Sigmoid colon (tissue), 7 donors: Measurements from ENCODE around the gene SYT7. TPM values are rescaled to one million over a fixed set of nuclear protein-coding genes. Genes with fewer than 3 reads are reported as not detected.

ENCODE experiments used
- DNase-seq: peaks from one replicate; pipeline ENCODE4 v3.0.0-alpha.2; 2019
- H3K27ac ChIP-seq, 4 donors: fragments of 200-600 bp; sonication (generic); one replicate each; pipeline ENCODE4 v1.5.1; 2016 to 2019; ENCODE audit warnings: mild to moderate bottlenecking in 1 of 4
- H3K27me3 ChIP-seq, 3 donors: fragments of 200-600 bp; sonication (generic); one replicate each; pipeline ENCODE4 v1.5.1; 2019; ENCODE audit warnings: mild to moderate bottlenecking in 1 of 3
- H3K36me3 ChIP-seq, 4 donors: fragments of 200-600 bp; sonication (generic); one replicate each; pipeline ENCODE4 v1.5.1; 2016 to 2019
- H3K4me1 ChIP-seq, 4 donors: fragments of 200-600 bp; sonication (generic); one replicate each; pipeline ENCODE4 v1.5.1; 2017 to 2019
- H3K4me3 ChIP-seq, 4 donors: fragments of 200-600 bp; sonication (generic); one replicate each; pipeline ENCODE4 v1.5.1; 2017 to 2019; ENCODE audit warnings: mild to moderate bottlenecking in 2 of 4, moderate library complexity in 1 of 4
- H3K9me3 ChIP-seq, 4 donors: fragments of 200-600 bp in 3 of 4; sonication (generic) in 3 of 4; one replicate each; pipeline versions ENCODE4 v1.5.1 to v1.6.1; 2013 to 2019
- CTCF ChIP-seq, 4 experiments: fragments of 450-650 bp in 3 of 4; fragments of 200-600 bp in 1 of 4; IDR thresholded peaks; one replicate each; pipeline ENCODE4 v1.5.1; 2016 to 2019; ENCODE audit warnings: antibody characterized with exemption in 4 of 4, mild to moderate bottlenecking in 3 of 4, moderate library complexity in 2 of 4
- EP300 ChIP-seq, 4 donors: sonication (generic); formaldehyde crosslinking; IDR thresholded peaks; one replicate each; pipeline ENCODE4 v1.6.1; 2017; ENCODE audit warnings: antibody characterized with exemption in 4 of 4
- POLR2A ChIP-seq, 2 donors: fragments of 450-650 bp; IDR thresholded peaks; one replicate each; pipeline ENCODE4 v1.6.1; 2016; ENCODE audit warnings: antibody characterized with exemption in 2 of 2, mild to moderate bottlenecking in 2 of 2, moderate library complexity in 2 of 2
- POLR2AphosphoS5 ChIP-seq, 4 donors: sonication (generic); formaldehyde crosslinking; IDR thresholded peaks; one replicate each; pipeline ENCODE4 v1.6.1; 2017; ENCODE audit warnings: antibody characterized with exemption in 4 of 4
- WGBS, 2 donors: extraction: QIAGEN DNeasy Blood & Tissue Kit; methylation state at CpG; one replicate each; pipeline ENCODE4 v1.1.7; 2013; 5-methylcytosine and 5-hydroxymethylcytosine counted together
- intact Hi-C: fragments of 100-400 bp; cut with DNase I; formaldehyde crosslinking; loops from one replicate; pipeline ENCODE4 v1.15.1; 2023
- polyA plus RNA-seq, 3 donors: library from polyadenylated mRNA; stranded (reverse); fragments of 200-250 nt; gene quantifications; one replicate each; pipeline ENCODE4 v1.2.3, GENCODE V29; 2013
- total RNA-seq, 4 donors: library from RNA; depleted of rRNA; stranded (reverse); fragments of >200 nt; gene quantifications; one replicate each; pipeline ENCODE4 v1.1.0, GENCODE V29; 2016
- donor health status: healthy with polysubstance abuse.
- donor health status: Bipolar disorder and iron deficiency.
- donor health status: healthy.

Gene SYT7
- total and polyA plus RNA-seq, 7 donors, result 0.66 to 8.4 (median 3.6) TPM

- Histone ChIP-seq H3K27me3 (peaks cover 0 to 18% (median 0%) of the 10 kb centered on the region in 3 donors), H3K36me3 (no peaks in the 10 kb centered on the region), H3K4me1 (no peaks in the 10 kb centered on the region), H3K27ac (no peak overlapping the region), H3K4me3 (no peak overlapping the region), H3K9me3 (no peaks in the 10 kb centered on the region)
- DNase-seq, result no peak
- TF ChIP-seq POLR2A (IDR thresholded peaks at IDR 0.05) (no peak), POLR2AphosphoS5 (IDR thresholded peaks at IDR 0.05) (no peak), CTCF (IDR thresholded peaks at IDR 0.05) (no peak), EP300 (IDR thresholded peaks at IDR 0.05) (no peak)
- intact Hi-C loops, result loop anchor here (10.0 kb wide), 1 partner anchor 95 kb away; no protein-coding TSS in a partner anchor
- WGBS, 2 donors, result 85 to 88% methylated on average over 21 of the region's 21 CpGs
Measured at GRCh38 chr11:61529537-61530225, 51.2 kb downstream of the SYT7 start.

GRCh38 chr11:61528114-61528513 lies 52.8 kb downstream of the SYT7 start:
- peaks cover 0 to 18% (median 0%) of the 10 kb centered on the region in 3 donors for H3K27me3 ChIP-seq

GRCh38 chr11:61526956-61527731 lies 53.7 kb downstream of the SYT7 start:
- H3K4me3 ChIP-seq, result no peak overlapping the region
- no peak for DNase-seq
- H3K4me1 ChIP-seq, result no peaks in the 10 kb centered on the region
- H3K36me3 ChIP-seq, result no peaks in the 10 kb centered on the region
- H3K9me3 ChIP-seq, result no peaks in the 10 kb centered on the region
- H3K27me3 ChIP-seq, result peaks cover 0 to 18% (median 0%) of the 10 kb centered on the region in 3 donors
- TF ChIP-seq CTCF (IDR thresholded peaks at IDR 0.05) (no peak), EP300 (IDR thresholded peaks at IDR 0.05) (no peak), POLR2A (IDR thresholded peaks at IDR 0.05) (no peak), POLR2AphosphoS5 (IDR thresholded peaks at IDR 0.05) (no peak)
- H3K27ac ChIP-seq, result no peak overlapping the region
- intact Hi-C loops, result no loop called here
- WGBS, 2 donors, result 63 to 77% methylated on average over 20 of the region's 20 CpGs

More at GRCh38 chr11:61528114-61528513, 52.8 kb downstream of the SYT7 start:
- no peak overlapping the region for H3K4me3 ChIP-seq
- no peaks in the 10 kb centered on the region for H3K4me1 ChIP-seq
- no peaks in the 10 kb centered on the region for H3K9me3 ChIP-seq
- intact Hi-C loops, result no loop called here
- no peaks in the 10 kb centered on the region for H3K36me3 ChIP-seq
- WGBS, 2 donors, result 66 to 81% methylated on average over 14 of the region's 14 CpGs
- DNase-seq, result no peak
- H3K27ac ChIP-seq, result no peak overlapping the region
- TF ChIP-seq CTCF (IDR thresholded peaks at IDR 0.05) (no peak), POLR2A (IDR thresholded peaks at IDR 0.05) (no peak), POLR2AphosphoS5 (IDR thresholded peaks at IDR 0.05) (no peak), EP300 (IDR thresholded peaks at IDR 0.05) (no peak)

- Histone ChIP-seq H3K27ac (no peak overlapping the region), H3K27me3 (peaks cover 0 to 18% (median 0%) of the 10 kb centered on the region in 3 donors), H3K4me3 (no peak overlapping the region), H3K4me1 (no peaks in the 10 kb centered on the region), H3K36me3 (no peaks in the 10 kb centered on the region), H3K9me3 (no peaks in the 10 kb centered on the region)
- no peak for TF ChIP-seq CTCF (IDR thresholded peaks at IDR 0.05)
- no peak for TF ChIP-seq EP300 (IDR thresholded peaks at IDR 0.05)
- no peak for TF ChIP-seq POLR2A (IDR thresholded peaks at IDR 0.05)
- TF ChIP-seq POLR2AphosphoS5 (IDR thresholded peaks at IDR 0.05), result no peak
- no peak for DNase-seq
- WGBS, 2 donors, result 95 to 100% methylated on average over 1 of the region's 1 CpG
- intact Hi-C loops, result no loop called here
Measured at GRCh38 chr11:61526229-61526628, 54.6 kb downstream of the SYT7 start.
